ENCODE results near the gene ZNF597. TPM values are rescaled to one million over a fixed set of nuclear protein-coding genes. Genes with fewer than 3 reads are reported as not detected.
A peak's percentile ranks its signal among the peaks of the same experiment; 100 is the strongest.

ZNF597 gene
- total RNA-seq, 2 experiments from 2014 or later: 2.3 to 2.5 TPM

- peaks cover 10% of the 10 kb centered on the region for H3K36me3 ChIP-seq (ENCODE audit: insufficient read depth, low read length)
- no peaks in the 10 kb centered on the region for H3K9me3 ChIP-seq (ENCODE audit: control insufficient read depth in 1 of 2, insufficient read depth in 1 of 2, low read length in 2 of 2)
- Mint-ChIP-seq H3K27ac (peak overlapping the region; percentile 83), H3K4me3 (peak overlapping the region; percentile 76), H3K36me3 (ENCODE audit: low read depth) (peaks cover 8% of the 10 kb centered on the region), H3K27me3 (no peaks in the 10 kb centered on the region), H3K4me1 (ENCODE audit: low read depth) (peaks cover 59% of the 10 kb centered on the region), H3K9me3 (no peaks in the 10 kb centered on the region)
- DNase-seq: peak; percentile 74 to 97 (median 90)
- no peaks in the 10 kb centered on the region for H3K27me3 ChIP-seq (ENCODE audit: control insufficient read depth in 1 of 2, insufficient read depth in 2 of 2, low read length in 2 of 2)
- H3K4me3 ChIP-seq (ENCODE audit: low read length): peak overlapping the region; percentile 83
- intact Hi-C loops (cut with DNase I, micrococcal nuclease): loop anchor here (1.0 to 10.0 kb wide), 10 partner anchors 43 to 433 kb away; partner anchors contain the start of genes ZNF174 (in 2 of the 2), ZNF263 (in 2 of the 2), ZSCAN32 (in 2 of the 2) and HCFC1R1 (in 1 of the 2)
- ATAC-seq (ENCODE audit: poor library complexity): peak; percentile 86
- TF ChIP-seq CTCF (IDR thresholded peaks at IDR 0.05): peak; percentile 39
- POLR2A ChIA-PET: interaction anchor here (0.6 to 2.2 kb wide), 14 partner anchors 10 to 323 kb away, joined by 3 to 41 read pairs (median 6); partner anchors contain the start of genes CLUAP1, NAA60, ZNF174 and ZNF213
- CTCF ChIA-PET: interaction anchor here (0.6 to 2.7 kb wide), 9 partner anchors 13 to 455 kb away, joined by 3 to 17 read pairs (median 4); partner anchors contain the start of genes CLUAP1, NAA60, TIGD7 and ZNF174
- H3K27ac ChIP-seq (ENCODE audit: low read depth in 1 of 2, low read length in 2 of 2): peak overlapping the region; percentile 84 to 90
- H3K4me1 ChIP-seq (ENCODE audit: insufficient read depth, low read length): peaks cover 46% of the 10 kb centered on the region
These were observed 14.3 kb upstream of the ZNF597 start for GRCh38 chr16:3457434-3458252.

GRCh38 chr16:3454631-3455147 is 11.4 kb upstream of the ZNF597 start:
- POLR2A ChIA-PET: interaction anchor here (0.9 kb wide), 1 partner anchor 190 kb away, joined by 3 read pairs; no protein-coding TSS in a partner anchor
- Mint-ChIP-seq H3K9me3 (no peaks in the 10 kb centered on the region), H3K27me3 (no peaks in the 10 kb centered on the region), H3K4me1 (ENCODE audit: low read depth) (peaks cover 39% of the 10 kb centered on the region), H3K4me3 (peak overlapping the region; percentile 30), H3K36me3 (ENCODE audit: low read depth) (peaks cover 18% of the 10 kb centered on the region), H3K27ac (peak overlapping the region; percentile 50)
- TF ChIP-seq CTCF (IDR thresholded peaks at IDR 0.05): no peak
- ATAC-seq (ENCODE audit: poor library complexity): no peak
- Histone ChIP-seq H3K36me3 (ENCODE audit: insufficient read depth, low read length) (peaks cover 6% of the 10 kb centered on the region), H3K27ac (ENCODE audit: low read depth in 1 of 2, low read length in 2 of 2) (no peak overlapping the region), H3K4me1 (ENCODE audit: insufficient read depth, low read length) (peaks cover 25% of the 10 kb centered on the region), H3K27me3 (ENCODE audit: control insufficient read depth in 1 of 2, insufficient read depth in 2 of 2, low read length in 2 of 2) (no peaks in the 10 kb centered on the region), H3K9me3 (ENCODE audit: control insufficient read depth in 1 of 2, insufficient read depth in 1 of 2, low read length in 2 of 2) (no peaks in the 10 kb centered on the region), H3K4me3 (ENCODE audit: low read length) (no peak overlapping the region)
- CTCF ChIA-PET: no interaction called here
- intact Hi-C loops (cut with DNase I, micrococcal nuclease): loop anchor here (5.0 to 10.0 kb wide), 7 partner anchors 147 to 430 kb away; partner anchors contain the start of genes ZNF263 (in 2 of the 2), HCFC1R1 (in 1 of the 2), THOC6 (in 1 of the 2) and TIGD7 (in 1 of the 2)
- DNase-seq: no peak

- intact Hi-C loops (cut with DNase I, micrococcal nuclease): loop anchor here in 1 of 2 experiments (10.0 kb wide), 1 partner anchor 429 kb away; the partner anchor contains the start of genes HCFC1R1, THOC6 and TNFRSF12A
- Histone ChIP-seq H3K4me1 (ENCODE audit: insufficient read depth, low read length) (peaks cover 19% of the 10 kb centered on the region), H3K9me3 (ENCODE audit: control insufficient read depth in 1 of 2, insufficient read depth in 1 of 2, low read length in 2 of 2) (no peaks in the 10 kb centered on the region), H3K27me3 (ENCODE audit: control insufficient read depth in 1 of 2, insufficient read depth in 2 of 2, low read length in 2 of 2) (no peaks in the 10 kb centered on the region), H3K36me3 (ENCODE audit: insufficient read depth, low read length) (peaks cover 6% of the 10 kb centered on the region), H3K4me3 (ENCODE audit: low read length) (no peak overlapping the region), H3K27ac (ENCODE audit: low read depth in 1 of 2, low read length in 2 of 2) (no peak overlapping the region)
- ATAC-seq (ENCODE audit: poor library complexity) (no peak), DNase-seq (no peak)
- H3K4me1 Mint-ChIP-seq (ENCODE audit: low read depth): peaks cover 33% of the 10 kb centered on the region
- H3K4me3 Mint-ChIP-seq: peak overlapping the region; percentile 30
- H3K27ac Mint-ChIP-seq: peak overlapping the region; percentile 50
- no peaks in the 10 kb centered on the region for H3K27me3 Mint-ChIP-seq
- H3K36me3 Mint-ChIP-seq (ENCODE audit: low read depth): peaks cover 23% of the 10 kb centered on the region
- ChIA-PET CTCF (no interaction called here), POLR2A (interaction anchor here (0.9 kb wide), 1 partner anchor 189 kb away, joined by 3 read pairs; no protein-coding TSS in a partner anchor)
- H3K9me3 Mint-ChIP-seq: no peaks in the 10 kb centered on the region
- TF ChIP-seq CTCF (IDR thresholded peaks at IDR 0.05): no peak
These were observed 10.8 kb upstream of the ZNF597 start for GRCh38 chr16:3454093-3454492.

All from CD4-positive, alpha-beta T cell (primary cell).